ENCODE measurements around the gene CTBP2. TPM values are rescaled to one million over a fixed set of nuclear protein-coding genes. Genes with fewer than 3 reads are reported as not detected.

CTBP2 gene
- total and polyA plus RNA-seq, 11 donors, result 10.1 to 45.5 (median 29.1) TPM

DNA sequence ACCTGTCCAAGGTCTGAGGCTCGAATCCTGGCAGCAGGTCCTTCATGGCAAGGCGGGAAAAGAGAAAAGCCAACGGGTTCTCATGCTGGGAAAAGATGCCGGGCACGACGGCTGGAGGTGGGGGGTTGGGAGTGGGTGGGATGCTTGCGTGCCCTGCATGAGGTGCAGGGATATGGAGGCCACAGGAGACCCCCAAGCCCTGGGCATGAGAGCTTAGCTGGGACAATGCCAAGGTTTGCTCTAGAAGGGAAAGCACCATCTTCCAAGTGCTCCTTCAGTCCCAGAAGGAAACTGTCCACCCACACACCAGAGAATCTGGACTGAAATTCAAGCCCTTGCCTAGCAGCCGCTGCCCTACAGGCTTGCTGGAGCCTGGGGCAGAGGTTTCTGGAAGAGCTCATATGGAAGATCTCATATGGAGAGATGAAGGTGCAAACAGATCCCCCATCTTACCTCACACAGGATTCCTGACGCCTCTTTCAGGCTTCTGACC, 154.1 kb downstream of the CTBP2 start:
- intact Hi-C loops (cut with DNase I), result loop anchor here in 1 of 10 donors (10.0 kb wide), 1 partner anchor 339 kb away; no protein-coding TSS in a partner anchor
- Histone ChIP-seq H3K4me1 (peaks cover 0 to 86% (median 35%) of the 10 kb centered on the region in 12 donors), H3K9me3 (no peaks in the 10 kb centered on the region), H3K27me3 (no peaks in the 10 kb centered on the region), H3K36me3 (peaks cover 0 to 40% (median 14%) of the 10 kb centered on the region in 9 donors), H3K27ac (peak overlapping the region in 2 of 12 donors; percentile 27 to 39), H3K4me3 (no peak overlapping the region)
- DNase-seq (no peak), ATAC-seq (no peak)
- TF ChIP-seq CTCF (IDR thresholded peaks at IDR 0.05) (no peak), POLR2A (IDR thresholded peaks at IDR 0.05) (no peak)
- WGBS, 4 donors, result 87 to 88% (median 88%) methylated on average over 5 to 9 of the region's 9 CpGs

GRCh38 chr10:125005312-125006187, 154.8 kb downstream of the CTBP2 start:
- peaks cover 0 to 47% (median 17%) of the 10 kb centered on the region in 9 donors for H3K36me3 ChIP-seq
- DNase-seq, result peak in 3 of 5 donors; percentile 4 to 56 (median 16)

DNA sequence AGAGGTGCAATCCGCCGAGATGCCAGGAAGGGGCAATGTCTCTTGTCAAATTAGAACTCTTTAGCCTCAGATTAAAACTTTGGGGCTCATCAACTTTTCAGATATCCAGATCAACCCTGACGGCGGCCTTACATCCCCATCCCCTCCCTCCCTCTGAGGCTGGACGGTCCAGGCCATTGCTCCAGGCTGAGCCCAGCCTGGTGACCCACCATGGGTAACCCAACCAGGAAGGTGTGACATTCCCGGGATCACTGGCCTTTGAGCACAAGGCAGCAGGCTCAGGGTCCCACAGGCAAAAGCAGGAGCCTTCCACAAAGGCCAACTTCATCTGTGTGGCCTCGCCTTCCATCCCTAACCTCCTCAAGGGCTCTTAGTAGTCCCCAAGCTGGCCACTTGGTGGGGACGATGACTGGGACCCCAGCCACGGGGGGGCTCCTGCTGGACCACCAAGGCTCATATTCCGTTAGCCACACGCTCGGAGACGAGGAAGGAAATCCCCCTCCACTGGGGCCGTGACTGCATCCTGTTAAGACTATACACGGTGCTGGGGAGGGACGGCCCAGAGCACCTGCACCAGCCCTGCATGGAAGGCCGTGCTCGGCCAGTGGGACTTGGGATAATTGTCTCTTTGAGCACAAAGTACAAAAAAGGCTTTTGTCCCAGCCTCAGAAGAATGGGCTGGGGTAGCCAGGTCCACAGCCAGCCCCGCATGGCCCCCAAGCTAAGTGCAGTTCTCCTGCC, 155.6 kb downstream of the CTBP2 start:
- 70 to 87% (median 81%) methylated on average over 18 to 19 of the region's 19 CpGs for WGBS, 4 donors

More at GRCh38 chr10:125005312-125006187, 154.8 kb downstream of the CTBP2 start:
- WGBS, 4 donors, result 92 to 95% (median 94%) methylated on average over 35 to 36 of the region's 36 CpGs
- Histone ChIP-seq H3K4me3 (no peak overlapping the region), H3K27me3 (no peaks in the 10 kb centered on the region), H3K9me3 (no peaks in the 10 kb centered on the region), H3K27ac (no peak overlapping the region), H3K4me1 (peaks cover 0 to 86% (median 36%) of the 10 kb centered on the region in 12 donors)
- intact Hi-C loops (cut with DNase I), result loop anchor here in 1 of 10 donors (10.0 kb wide), 1 partner anchor 339 kb away; no protein-coding TSS in a partner anchor
- no peak for TF ChIP-seq POLR2A (IDR thresholded peaks at IDR 0.05)
- TF ChIP-seq CTCF (IDR thresholded peaks at IDR 0.05), result no peak
- no peak for ATAC-seq

More for the DNA sequence above, 155.6 kb downstream of the CTBP2 start:
- Histone ChIP-seq H3K27ac (no peak overlapping the region), H3K27me3 (no peaks in the 10 kb centered on the region), H3K9me3 (no peaks in the 10 kb centered on the region), H3K4me3 (no peak overlapping the region), H3K36me3 (peaks cover 0 to 50% (median 17%) of the 10 kb centered on the region in 9 donors), H3K4me1 (peaks cover 0 to 86% (median 44%) of the 10 kb centered on the region in 12 donors)
- DNase-seq, result peak in 3 of 5 donors; percentile 7 to 48 (median 16)
- ATAC-seq, result no peak
- intact Hi-C loops (cut with DNase I), result loop anchor here in 4 of 10 donors (5.0 to 10.0 kb wide), 3 partner anchors 33 to 340 kb away; no protein-coding TSS in a partner anchor
- no peak for TF ChIP-seq CTCF (IDR thresholded peaks at IDR 0.05)
- no peak for TF ChIP-seq POLR2A (IDR thresholded peaks at IDR 0.05)
